SK-N-SH treated with all-trans-retinoic acid at 6 μM for 48 hours (cell line): ENCODE measurements around the gene FRYL.
"Not testable (repeated sequence)": the region's sequence is repeated elsewhere in the genome, so short reads cannot be mapped to it uniquely, and the experiment has no call there.

ENCODE experiments used
- ATAC-seq: fragments of 200-7000 bp; cut with Tn5 transposase; 3 replicates; pipeline ENCODE4 v1.9.1; 2020; ENCODE audit warnings: mild to moderate bottlenecking, moderate library complexity
- BACH2 ChIP-seq: fragments of 250-450 bp; sonication (Bioruptor Pico); IDR thresholded peaks from 2 replicates; pipeline ENCODE4 v1.9.0; 2021; ENCODE audit warnings: mild to moderate bottlenecking, borderline replicate concordance
- CSDC2 ChIP-seq: fragments of 250-450 bp; sonication (Bioruptor Pico); IDR thresholded peaks from 2 replicates; pipeline ENCODE4 v1.5.0; 2020; ENCODE audit warnings: mild to moderate bottlenecking, moderate library complexity
- ESRRG ChIP-seq: fragments of 250-450 bp; sonication (Bioruptor Pico); IDR thresholded peaks from 2 replicates; pipeline ENCODE4 v1.6.1; 2021; ENCODE audit warnings: mild to moderate bottlenecking
- ISL1 ChIP-seq: fragments of 250-450 bp; sonication (Bioruptor Pico); IDR thresholded peaks from 2 replicates; pipeline ENCODE4 v2.1.2; 2022; ENCODE audit warnings: mild to moderate bottlenecking, moderate library complexity
- PPARA ChIP-seq: fragments of 250-450 bp; sonication (Bioruptor Pico); IDR thresholded peaks from 2 replicates; pipeline ENCODE4 v1.5.0; 2020; ENCODE audit warnings: mild to moderate bottlenecking, borderline replicate concordance
- RARB ChIP-seq: fragments of 250-450 bp; sonication (Bioruptor Pico); IDR thresholded peaks from 2 replicates; pipeline ENCODE4 v1.8.0; 2021; ENCODE audit warnings: mild to moderate bottlenecking, moderate library complexity
- SNAI2 ChIP-seq: fragments of 250-450 bp; sonication (Bioruptor Pico); IDR thresholded peaks from 2 replicates; pipeline ENCODE4 v1.5.0; 2020; ENCODE audit warnings: mild to moderate bottlenecking, moderate library complexity
- TCF4 ChIP-seq: fragments of 250-450 bp; sonication (Bioruptor Pico); IDR thresholded peaks from 2 replicates; pipeline ENCODE4 v1.8.0; 2021; ENCODE audit warnings: mild to moderate bottlenecking, moderate library complexity, borderline replicate concordance
- TOX ChIP-seq: fragments of 250-450 bp; sonication (Bioruptor Pico); IDR thresholded peaks from 2 replicates; pipeline ENCODE4 v1.8.0; 2021; ENCODE audit warnings: mild to moderate bottlenecking, moderate library complexity, borderline replicate concordance
- ZC3H10 ChIP-seq: fragments of 250-450 bp; sonication (Bioruptor Pico); IDR thresholded peaks from 2 replicates; pipeline ENCODE4 v1.5.1; 2021; ENCODE audit warnings: mild to moderate bottlenecking, moderate library complexity
- ZFP3 ChIP-seq: fragments of 250-450 bp; sonication (Bioruptor Pico); IDR thresholded peaks from 2 replicates; pipeline ENCODE4 v1.5.0; 2020; ENCODE audit warnings: mild to moderate bottlenecking, moderate library complexity
- ZFP30 ChIP-seq: fragments of 450-650 bp; formaldehyde crosslinking; IDR thresholded peaks from 2 replicates; pipeline ENCODE4 v1.5.0; 2022; ENCODE audit warnings: mild to moderate bottlenecking, moderate library complexity
- ZNF565 ChIP-seq: fragments of 450-650 bp; formaldehyde crosslinking; conservative IDR thresholded peaks from 2 replicates; pipeline ENCODE4 v1.5.0; 2020; ENCODE audit warnings: low read depth, mild to moderate bottlenecking, moderate library complexity
- ZNF70 ChIP-seq: fragments of 450-650 bp; formaldehyde crosslinking; IDR thresholded peaks from 2 replicates; pipeline ENCODE4 v1.5.0; 2020; ENCODE audit warnings: mild to moderate bottlenecking, moderate library complexity
- ZNF8 ChIP-seq: fragments of 450-650 bp; formaldehyde crosslinking; IDR thresholded peaks from 2 replicates; pipeline ENCODE4 v1.5.0; 2020; ENCODE audit warnings: mild to moderate bottlenecking, moderate library complexity
- TF ChIP-seq, protein P1 (sequence below): fragments of 250-450 bp; sonication (Bioruptor Pico); IDR thresholded peaks from 2 replicates; pipeline ENCODE4 v1.5.1; 2020; ENCODE audit warnings: low read depth, mild to moderate bottlenecking, moderate library complexity
- TF ChIP-seq, protein P2 (sequence below): fragments of 250-450 bp; sonication (Bioruptor Pico); IDR thresholded peaks from 2 replicates; pipeline ENCODE4 v1.5.1; 2021; ENCODE audit warnings: mild to moderate bottlenecking, moderate library complexity
- TF ChIP-seq, protein P3 (sequence below): fragments of 250-450 bp; sonication (Bioruptor Pico); IDR thresholded peaks from 2 replicates; pipeline ENCODE4 v1.8.0; 2021; ENCODE audit warnings: low read depth, mild to moderate bottlenecking, moderate library complexity, borderline replicate concordance

The FRYL gene

DNA sequence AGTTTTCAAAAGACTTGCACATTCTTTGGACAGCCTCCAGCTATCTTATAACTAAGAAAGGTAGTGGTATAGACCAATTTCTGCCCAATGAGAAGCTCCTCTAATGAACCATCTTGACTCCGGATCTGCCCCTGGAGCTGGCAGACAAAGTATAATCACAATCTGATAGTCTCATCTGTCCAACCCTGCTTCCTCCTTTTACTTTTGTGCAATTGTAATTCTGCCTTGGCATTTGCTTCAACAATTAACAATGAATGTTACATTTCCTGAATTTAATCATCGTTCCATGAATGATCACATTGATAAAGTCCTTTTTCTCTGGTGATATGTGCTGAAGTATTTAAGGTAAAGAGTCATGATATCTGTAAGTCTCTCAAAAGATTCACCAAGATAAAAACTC, 27.8 kb downstream of the FRYL start:
- no peak for ATAC-seq
- TF ChIP-seq, protein P1, sequence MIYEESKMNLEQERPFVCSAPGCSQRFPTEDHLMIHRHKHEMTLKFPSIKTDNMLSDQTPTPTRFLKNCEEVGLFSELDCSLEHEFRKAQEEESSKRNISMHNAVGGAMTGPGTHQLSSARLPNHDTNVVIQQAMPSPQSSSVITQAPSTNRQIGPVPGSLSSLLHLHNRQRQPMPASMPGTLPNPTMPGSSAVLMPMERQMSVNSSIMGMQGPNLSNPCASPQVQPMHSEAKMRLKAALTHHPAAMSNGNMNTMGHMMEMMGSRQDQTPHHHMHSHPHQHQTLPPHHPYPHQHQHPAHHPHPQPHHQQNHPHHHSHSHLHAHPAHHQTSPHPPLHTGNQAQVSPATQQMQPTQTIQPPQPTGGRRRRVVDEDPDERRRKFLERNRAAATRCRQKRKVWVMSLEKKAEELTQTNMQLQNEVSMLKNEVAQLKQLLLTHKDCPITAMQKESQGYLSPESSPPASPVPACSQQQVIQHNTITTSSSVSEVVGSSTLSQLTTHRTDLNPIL (CRISPR knock-in tag): no peak
- no peak for TF ChIP-seq ZFP3 (CRISPR knock-in tag)
- TF ChIP-seq, protein P2, sequence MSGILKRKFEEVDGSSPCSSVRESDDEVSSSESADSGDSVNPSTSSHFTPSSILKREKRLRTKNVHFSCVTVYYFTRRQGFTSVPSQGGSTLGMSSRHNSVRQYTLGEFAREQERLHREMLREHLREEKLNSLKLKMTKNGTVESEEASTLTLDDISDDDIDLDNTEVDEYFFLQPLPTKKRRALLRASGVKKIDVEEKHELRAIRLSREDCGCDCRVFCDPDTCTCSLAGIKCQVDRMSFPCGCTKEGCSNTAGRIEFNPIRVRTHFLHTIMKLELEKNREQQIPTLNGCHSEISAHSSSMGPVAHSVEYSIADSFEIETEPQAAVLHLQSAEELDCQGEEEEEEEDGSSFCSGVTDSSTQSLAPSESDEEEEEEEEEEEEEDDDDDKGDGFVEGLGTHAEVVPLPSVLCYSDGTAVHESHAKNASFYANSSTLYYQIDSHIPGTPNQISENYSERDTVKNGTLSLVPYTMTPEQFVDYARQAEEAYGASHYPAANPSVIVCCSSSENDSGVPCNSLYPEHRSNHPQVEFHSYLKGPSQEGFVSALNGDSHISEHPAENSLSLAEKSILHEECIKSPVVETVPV (CRISPR knock-in tag): no peak

DNA sequence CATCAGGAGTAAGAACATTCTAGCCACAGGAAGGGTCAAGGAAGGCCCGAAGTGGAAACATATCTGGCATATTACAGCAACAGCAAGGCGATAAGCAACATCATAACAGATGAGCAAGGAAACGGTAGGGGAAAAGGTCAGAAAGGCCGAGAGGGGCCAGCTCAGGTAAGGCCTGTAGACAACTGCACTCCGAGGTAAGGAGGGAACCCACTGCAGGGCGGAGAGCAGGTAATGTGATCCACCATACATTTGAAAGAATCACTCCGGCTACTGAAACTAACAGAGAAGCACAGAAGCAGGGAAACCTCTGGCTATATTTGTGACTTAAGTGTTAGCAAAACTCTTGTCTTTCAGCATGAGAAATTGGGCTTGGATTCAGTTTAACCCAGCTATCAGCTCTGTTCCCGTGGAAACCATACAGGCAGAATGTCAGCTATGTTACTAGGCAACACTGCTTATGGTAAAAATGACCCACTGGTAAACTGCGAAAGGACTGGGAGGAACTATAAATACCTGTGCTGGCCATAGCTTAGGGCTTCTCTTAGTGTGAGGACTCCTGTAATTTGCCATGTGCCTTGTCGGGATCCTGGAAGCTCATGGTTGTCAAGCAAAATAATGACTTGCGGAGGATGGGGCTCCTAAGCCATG, 31.0 kb downstream of the FRYL start:
- ATAC-seq: no peak
- TF ChIP-seq, protein P1 (CRISPR knock-in tag): no peak
- no peak for TF ChIP-seq ZNF70
- no peak for TF ChIP-seq ZFP30 (CRISPR knock-in tag)
- no peak for TF ChIP-seq TCF4 (CRISPR knock-in tag)
- TF ChIP-seq, protein P3, sequence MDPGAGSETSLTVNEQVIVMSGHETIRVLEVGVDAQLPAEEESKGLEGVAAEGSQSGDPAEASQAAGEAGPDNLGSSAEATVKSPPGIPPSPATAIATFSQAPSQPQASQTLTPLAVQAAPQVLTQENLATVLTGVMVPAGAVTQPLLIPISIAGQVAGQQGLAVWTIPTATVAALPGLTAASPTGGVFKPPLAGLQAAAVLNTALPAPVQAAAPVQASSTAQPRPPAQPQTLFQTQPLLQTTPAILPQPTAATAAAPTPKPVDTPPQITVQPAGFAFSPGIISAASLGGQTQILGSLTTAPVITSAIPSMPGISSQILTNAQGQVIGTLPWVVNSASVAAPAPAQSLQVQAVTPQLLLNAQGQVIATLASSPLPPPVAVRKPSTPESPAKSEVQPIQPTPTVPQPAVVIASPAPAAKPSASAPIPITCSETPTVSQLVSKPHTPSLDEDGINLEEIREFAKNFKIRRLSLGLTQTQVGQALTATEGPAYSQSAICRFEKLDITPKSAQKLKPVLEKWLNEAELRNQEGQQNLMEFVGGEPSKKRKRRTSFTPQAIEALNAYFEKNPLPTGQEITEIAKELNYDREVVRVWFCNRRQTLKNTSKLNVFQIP (CRISPR knock-in tag): no peak
- TF ChIP-seq BACH2 (CRISPR knock-in tag): no peak

DNA sequence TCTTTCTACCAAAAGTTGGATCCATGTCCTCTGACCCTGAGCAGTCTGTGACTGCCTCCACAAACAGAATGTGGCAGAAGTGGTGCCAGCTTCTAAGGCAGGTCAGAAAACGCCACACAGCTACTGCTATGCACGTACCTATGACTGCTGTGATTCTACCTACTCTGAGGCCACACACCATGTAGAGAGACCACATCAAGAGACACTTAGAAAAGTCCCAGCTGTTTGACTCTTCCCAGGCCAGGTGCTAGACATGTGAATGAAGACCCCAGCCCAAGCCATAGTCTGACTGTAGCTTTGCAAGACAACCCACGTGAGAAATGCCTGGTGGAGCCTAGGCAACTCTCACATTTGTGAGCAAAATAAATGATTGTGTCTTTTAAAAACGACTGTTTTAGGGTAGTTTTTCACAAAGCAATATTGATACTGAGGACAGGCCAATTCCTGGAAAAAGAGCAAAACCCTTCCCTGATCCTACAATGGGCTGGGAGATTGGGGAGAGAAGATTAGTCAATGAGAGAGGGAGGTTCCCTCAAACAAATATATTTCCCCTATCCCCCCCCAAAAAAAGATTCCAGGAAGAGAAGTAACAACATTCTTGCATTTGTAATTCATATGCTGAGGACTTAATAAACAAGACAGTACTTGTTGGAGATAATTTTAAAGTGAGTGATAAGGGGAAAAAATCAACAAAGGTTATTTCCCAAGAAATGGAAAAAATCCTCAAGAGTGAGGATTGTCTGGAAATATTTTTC, 33.3 kb downstream of the FRYL start:
- ATAC-seq: no peak
- TF ChIP-seq, protein P3 (CRISPR knock-in tag): no peak
- TF ChIP-seq SNAI2 (no peak), CSDC2 (no peak), BACH2 (CRISPR knock-in tag) (no peak), ZNF8 (CRISPR knock-in tag) (no peak), ZNF70 (no peak), ISL1 (CRISPR knock-in tag) (no peak), RARB (CRISPR knock-in tag) (no peak)
- TF ChIP-seq, protein P2 (CRISPR knock-in tag): no peak

DNA sequence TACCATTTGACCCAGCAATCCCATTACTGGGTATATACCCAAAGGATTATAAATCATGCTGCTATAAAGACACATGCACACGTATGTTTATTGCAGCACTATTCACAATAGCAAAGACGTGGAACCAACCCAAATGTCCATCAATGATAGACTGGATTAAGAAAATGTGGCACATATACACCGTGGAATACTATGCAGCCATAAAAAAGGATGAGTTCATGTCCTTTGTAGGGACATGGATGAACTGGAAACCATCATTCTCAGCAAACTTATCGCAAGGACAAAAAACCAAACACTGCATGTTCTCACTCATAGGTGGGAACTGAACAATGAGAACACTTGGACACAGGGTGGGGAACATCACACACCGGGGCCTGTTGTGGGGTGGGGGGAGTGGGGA, 34.9 kb downstream of the FRYL start:
- not testable (repeated sequence) for ATAC-seq

DNA sequence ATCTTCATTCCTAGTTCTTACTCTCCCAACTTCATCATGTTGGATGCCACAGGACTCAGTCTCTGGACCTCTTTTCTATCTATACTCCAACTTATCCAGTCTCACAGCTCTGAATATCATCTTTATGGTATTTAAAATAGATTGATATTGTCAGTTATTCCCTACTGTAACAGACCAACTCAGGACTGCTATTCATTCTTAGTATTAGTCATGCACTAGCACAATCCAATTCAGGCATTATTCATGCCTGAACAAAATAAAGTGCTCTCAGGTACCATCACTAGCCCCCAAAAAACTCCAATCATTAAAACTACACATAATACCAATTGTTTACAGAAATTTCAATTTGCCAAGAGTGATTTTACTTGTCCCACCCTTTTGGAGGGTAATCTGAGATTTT, 37.7 kb downstream of the FRYL start:
- peak; percentile 68 for ATAC-seq
- TF ChIP-seq ISL1 (CRISPR knock-in tag) (no peak), ZNF70 (no peak), ZC3H10 (no peak), TOX (no peak), TCF4 (CRISPR knock-in tag) (no peak), ESRRG (no peak), ZNF565 (CRISPR knock-in tag) (no peak), PPARA (CRISPR knock-in tag) (no peak)
- TF ChIP-seq, protein P1 (CRISPR knock-in tag): no peak
- TF ChIP-seq, all 23 proteins: peak for 0
